Measurements from ENCODE around the gene CAPN13. TPM values are rescaled to one million over a fixed set of nuclear protein-coding genes. Genes with fewer than 3 reads are reported as not detected.

The CAPN13 gene
- total and polyA plus RNA-seq, 2 donors (not counting 3 experiments of a cell fraction or from before 2014, with no cell fraction given) = not detected

- Histone ChIP-seq H3K27ac (ENCODE audit: insufficient read depth, low read depth, low read length) (no peak overlapping the region), H2AFZ (ENCODE audit: low read depth, low read length) (no peak overlapping the region), H4K20me1 (replicated peaks; ENCODE audit: control insufficient read depth, extremely low read depth, insufficient read depth, low read length) (no peaks in the 10 kb centered on the region), H3K4me1 (ENCODE audit: control insufficient read depth, extremely low read depth, insufficient read depth, low read length) (no peaks in the 10 kb centered on the region), H3K36me3 (ENCODE audit: control insufficient read depth in 2 of 2, extremely low read depth in 1 of 2, insufficient read depth in 2 of 2, low read length in 2 of 2) (no peaks in the 10 kb centered on the region), H3K9me3 (replicated peaks; ENCODE audit: control insufficient read depth, insufficient read depth, low read length) (no peaks in the 10 kb centered on the region), H3K4me2 (ENCODE audit: insufficient read depth, low read length) (no peak overlapping the region), H3K9ac (replicated peaks; ENCODE audit: extremely low read depth, insufficient read depth, low read length) (no peak overlapping the region), H3K27me3 (ENCODE audit: control insufficient read depth in 2 of 2, insufficient read depth in 2 of 2, low read length in 2 of 2) (no peaks in the 10 kb centered on the region), H3K79me2 (ENCODE audit: control insufficient read depth, insufficient read depth, low read length) (no peaks in the 10 kb centered on the region), H3K4me3 (replicated peaks in 1 of 3; ENCODE audit: insufficient read depth in 1 of 3, low read depth in 1 of 3, low read length in 3 of 3) (no peak overlapping the region), H3K9me1 (replicated peaks; ENCODE audit: control insufficient read depth, extremely low read depth, insufficient read depth, low read length) (no peaks in the 10 kb centered on the region)
- ChIA-PET POLR2A (no interaction called here), CTCF (interaction anchor here (1.5 to 5.0 kb wide), 4 partner anchors 18 to 484 kb away, joined by 4 to 27 read pairs (median 14); no protein-coding TSS in a partner anchor)
- BruUV-seq (replicated peaks) = no TSS peak
- TF ChIP-seq JUN (IDR thresholded peaks at IDR 0.05; ENCODE audit: borderline replicate concordance, insufficient read depth, insufficient read length, low read depth) = no peak
- no peak for TF ChIP-seq POLR2AphosphoS5 (IDR thresholded peaks at IDR 0.05; ENCODE audit: insufficient read depth, low read depth, low read length)
- TF ChIP-seq MAX (IDR thresholded peaks at IDR 0.05; ENCODE audit: insufficient read depth, insufficient read length) = no peak
- TF ChIP-seq, protein P1, sequence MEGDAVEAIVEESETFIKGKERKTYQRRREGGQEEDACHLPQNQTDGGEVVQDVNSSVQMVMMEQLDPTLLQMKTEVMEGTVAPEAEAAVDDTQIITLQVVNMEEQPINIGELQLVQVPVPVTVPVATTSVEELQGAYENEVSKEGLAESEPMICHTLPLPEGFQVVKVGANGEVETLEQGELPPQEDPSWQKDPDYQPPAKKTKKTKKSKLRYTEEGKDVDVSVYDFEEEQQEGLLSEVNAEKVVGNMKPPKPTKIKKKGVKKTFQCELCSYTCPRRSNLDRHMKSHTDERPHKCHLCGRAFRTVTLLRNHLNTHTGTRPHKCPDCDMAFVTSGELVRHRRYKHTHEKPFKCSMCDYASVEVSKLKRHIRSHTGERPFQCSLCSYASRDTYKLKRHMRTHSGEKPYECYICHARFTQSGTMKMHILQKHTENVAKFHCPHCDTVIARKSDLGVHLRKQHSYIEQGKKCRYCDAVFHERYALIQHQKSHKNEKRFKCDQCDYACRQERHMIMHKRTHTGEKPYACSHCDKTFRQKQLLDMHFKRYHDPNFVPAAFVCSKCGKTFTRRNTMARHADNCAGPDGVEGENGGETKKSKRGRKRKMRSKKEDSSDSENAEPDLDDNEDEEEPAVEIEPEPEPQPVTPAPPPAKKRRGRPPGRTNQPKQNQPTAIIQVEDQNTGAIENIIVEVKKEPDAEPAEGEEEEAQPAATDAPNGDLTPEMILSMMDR (IDR thresholded peaks at IDR 0.05; ENCODE audit: extremely low read depth in 1 of 2, insufficient read depth in 1 of 2, low read depth in 1 of 2, low read length in 2 of 2) = no peak
- no peak for TF ChIP-seq GATA2 (IDR thresholded peaks at IDR 0.05; ENCODE audit: insufficient read depth, insufficient read length, low read depth, low read length)
- TF ChIP-seq POLR2A (IDR thresholded peaks at IDR 0.05; ENCODE audit: low read depth, low read length) = no peak
- TF ChIP-seq FOS (IDR thresholded peaks at IDR 0.05; ENCODE audit: borderline replicate concordance, insufficient read depth, low read length) = no peak
- TF ChIP-seq EZH2 (IDR thresholded peaks at IDR 0.05; ENCODE audit: borderline replicate concordance, low read depth, low read length, severe bottlenecking) = no peak
- no peak for TF ChIP-seq MYC (IDR thresholded peaks at IDR 0.05; ENCODE audit: low read depth, low read length)
- intact Hi-C loops (cut with micrococcal nuclease) = no loop called here
- DNase-seq (ENCODE audit: low read depth, low spot score) = no peak
- FAIRE-seq = no peak
- dilution Hi-C loops (cut with MboI; ENCODE audit: extremely low pct_ligation_motif_present, low sequenced_read_pairs) = no loop called here
Observed at GRCh38 chr2:30691948-30692828, 115.1 kb downstream of the CAPN13 start.

All from endothelial cell of umbilical vein (primary cell).